Prostate gland (tissue), 2 donors: ENCODE results near the gene TRAPPC14. TPM values are rescaled to one million over a fixed set of nuclear protein-coding genes. Genes with fewer than 3 reads are reported as not detected.

Experiments used
- DNase-seq: peaks from one replicate; pipeline ENCODE4 v3.0.0-alpha.2; 2019; ENCODE audit warnings: low spot score
- H3K27ac ChIP-seq, 2 donors: fragments of 200-600 bp; sonication (generic); 2 replicates each; pipeline ENCODE4 v1.5.1; 2017 to 2019
- H3K27me3 ChIP-seq: fragments of 200-600 bp; sonication (generic); replicated peaks from 2 replicates; pipeline ENCODE4 v1.5.1; 2019; ENCODE audit not compliant: insufficient read depth
- H3K36me3 ChIP-seq, 2 donors: fragments of 200-600 bp; sonication (generic); 1 replicate in 1 of 2; 2 replicates in 1 of 2; pipeline versions ENCODE4 v1.5.1 to v1.8.1; 2017 to 2019
- H3K4me1 ChIP-seq: fragments of 200-600 bp; sonication (generic); replicated peaks from 2 replicates; pipeline ENCODE4 v1.5.1; 2019
- H3K4me3 ChIP-seq, 2 donors: fragments of 200-600 bp; sonication (generic); 2 replicates each; pipeline ENCODE4 v1.5.1; 2017 to 2019
- H3K9me3 ChIP-seq: fragments of 200-600 bp; sonication (generic); 2 replicates; pipeline ENCODE4 v1.5.1; 2017
- POLR2A ChIP-seq: fragments of 450-650 bp; IDR thresholded peaks from one replicate; pipeline ENCODE4 v1.6.1; 2016; ENCODE audit warnings: antibody characterized with exemption, mild to moderate bottlenecking
- POLR2AphosphoS5 ChIP-seq: sonication (generic); formaldehyde crosslinking; IDR thresholded peaks from one replicate; pipeline ENCODE4 v1.6.1; 2017; ENCODE audit warnings: antibody characterized with exemption
- WGBS: methylation state at CpG from one replicate; pipeline ENCODE4 v1.1.5; 2018; 5-methylcytosine and 5-hydroxymethylcytosine counted together
- intact Hi-C: fragments of 100-400 bp; cut with DNase I; formaldehyde crosslinking; loops from one replicate; pipeline ENCODE4 v1.14.2; 2022
- total RNA-seq, 2 donors: library from RNA; depleted of rRNA; stranded (reverse); fragments of >200 nt; gene quantifications; one replicate each; pipeline ENCODE4 v1.1.0, GENCODE V29; 2016
- TF ChIP-seq, protein P1 (sequence below), 4 experiments: fragments of 200-600 bp in 2 of 4; fragments of 450-650 bp in 2 of 4; sonication (generic) in 2 of 4; IDR thresholded peaks; 1 replicate in 3 of 4; 2 replicates in 1 of 4; pipeline ENCODE4 v1.5.1; 2016 to 2019; ENCODE audit warnings: antibody characterized with exemption in 4 of 4, mild to moderate bottlenecking in 2 of 4, moderate library complexity in 2 of 4

Gene TRAPPC14
- total RNA-seq, 2 donors from 2014 or later: 21.2 to 43.4 TPM

DNA sequence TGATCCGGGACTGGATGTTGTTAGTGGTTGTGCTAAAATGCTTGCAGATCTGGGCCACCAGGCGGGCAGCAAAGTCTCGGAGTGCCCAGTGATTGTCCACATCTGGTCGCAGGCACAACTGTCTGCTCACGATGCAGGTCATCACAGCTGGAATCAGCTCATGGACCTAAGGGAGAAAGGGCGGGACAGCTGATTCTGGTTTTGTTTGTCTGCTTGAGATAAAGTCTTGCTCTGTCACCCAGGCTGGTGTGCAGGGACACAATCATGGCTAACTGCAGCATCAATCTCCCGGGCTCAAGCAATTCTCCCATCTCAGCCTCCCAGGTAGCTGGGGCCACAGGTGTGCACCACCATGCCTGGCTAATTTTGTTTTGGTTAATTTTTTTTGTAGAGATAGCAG, 47.4 kb downstream of the TRAPPC14 start:
- peaks cover 5 to 17% of the 10 kb centered on the region in 2 donors for H3K36me3 ChIP-seq

GRCh38 chr7:100109521-100110163, 48.9 kb downstream of the TRAPPC14 start:
- Histone ChIP-seq H3K27me3 (no peaks in the 10 kb centered on the region), H3K4me3 (no peak overlapping the region), H3K27ac (no peak overlapping the region), H3K4me1 (no peaks in the 10 kb centered on the region), H3K9me3 (no peaks in the 10 kb centered on the region), H3K36me3 (peaks cover 7 to 17% of the 10 kb centered on the region in 2 donors)
- no peak for TF ChIP-seq POLR2AphosphoS5
- TF ChIP-seq POLR2A: no peak
- WGBS: 82% methylated on average over 12 of the region's 12 CpGs
- no peak for DNase-seq
- intact Hi-C loops: no loop called here

More for the DNA sequence above, 47.4 kb downstream of the TRAPPC14 start:
- no peak for TF ChIP-seq POLR2AphosphoS5
- TF ChIP-seq POLR2A: no peak
- TF ChIP-seq, protein P1, sequence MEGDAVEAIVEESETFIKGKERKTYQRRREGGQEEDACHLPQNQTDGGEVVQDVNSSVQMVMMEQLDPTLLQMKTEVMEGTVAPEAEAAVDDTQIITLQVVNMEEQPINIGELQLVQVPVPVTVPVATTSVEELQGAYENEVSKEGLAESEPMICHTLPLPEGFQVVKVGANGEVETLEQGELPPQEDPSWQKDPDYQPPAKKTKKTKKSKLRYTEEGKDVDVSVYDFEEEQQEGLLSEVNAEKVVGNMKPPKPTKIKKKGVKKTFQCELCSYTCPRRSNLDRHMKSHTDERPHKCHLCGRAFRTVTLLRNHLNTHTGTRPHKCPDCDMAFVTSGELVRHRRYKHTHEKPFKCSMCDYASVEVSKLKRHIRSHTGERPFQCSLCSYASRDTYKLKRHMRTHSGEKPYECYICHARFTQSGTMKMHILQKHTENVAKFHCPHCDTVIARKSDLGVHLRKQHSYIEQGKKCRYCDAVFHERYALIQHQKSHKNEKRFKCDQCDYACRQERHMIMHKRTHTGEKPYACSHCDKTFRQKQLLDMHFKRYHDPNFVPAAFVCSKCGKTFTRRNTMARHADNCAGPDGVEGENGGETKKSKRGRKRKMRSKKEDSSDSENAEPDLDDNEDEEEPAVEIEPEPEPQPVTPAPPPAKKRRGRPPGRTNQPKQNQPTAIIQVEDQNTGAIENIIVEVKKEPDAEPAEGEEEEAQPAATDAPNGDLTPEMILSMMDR (IDR thresholded peaks at IDR 0.05): no peak
- DNase-seq: no peak
- WGBS: 86% methylated on average over 7 of the region's 7 CpGs
- H3K4me3 ChIP-seq: no peak overlapping the region
- intact Hi-C loops: no loop called here
- no peaks in the 10 kb centered on the region for H3K9me3 ChIP-seq
- H3K4me1 ChIP-seq: no peaks in the 10 kb centered on the region
- no peak overlapping the region for H3K27ac ChIP-seq
- H3K27me3 ChIP-seq: no peaks in the 10 kb centered on the region

DNA sequence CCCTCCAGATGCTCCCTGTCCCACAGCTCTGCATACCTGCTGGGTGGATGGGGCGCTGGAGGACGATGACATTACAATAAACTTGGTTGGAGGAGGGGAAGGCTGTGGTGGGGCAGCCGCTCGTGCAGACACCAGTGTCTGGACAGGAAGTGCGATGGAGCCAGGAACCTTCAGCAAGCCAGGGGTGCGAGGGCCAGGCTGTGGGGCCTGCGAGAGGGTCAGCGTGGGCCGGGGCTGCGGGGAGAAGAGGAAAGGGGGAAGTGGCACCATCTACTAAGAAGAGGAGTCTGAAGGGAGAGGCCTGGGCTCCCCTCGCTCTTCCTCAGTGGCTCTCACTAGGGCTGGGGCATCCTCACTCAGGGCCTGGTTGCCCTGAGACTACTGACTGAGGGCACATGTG, 50.6 kb downstream of the TRAPPC14 start:
- Histone ChIP-seq H3K4me1 (no peaks in the 10 kb centered on the region), H3K36me3 (peaks cover 7 to 17% of the 10 kb centered on the region in 2 donors), H3K9me3 (no peaks in the 10 kb centered on the region), H3K4me3 (no peak overlapping the region), H3K27ac (no peak overlapping the region), H3K27me3 (no peaks in the 10 kb centered on the region)
- intact Hi-C loops: no loop called here
- TF ChIP-seq POLR2A: no peak
- TF ChIP-seq, protein P1 (IDR thresholded peaks at IDR 0.05): no peak
- no peak for TF ChIP-seq POLR2AphosphoS5
- WGBS: 77% methylated on average over 11 of the region's 11 CpGs
- DNase-seq: no peak

GRCh38 chr7:100107125-100107737, 51.3 kb downstream of the TRAPPC14 start:
- TF ChIP-seq POLR2A (no peak), POLR2AphosphoS5 (no peak)
- TF ChIP-seq, protein P1 (IDR thresholded peaks at IDR 0.05): no peak
- H3K36me3 ChIP-seq: peaks cover 7 to 12% of the 10 kb centered on the region in 2 donors
- no peak overlapping the region for H3K4me3 ChIP-seq
- no peaks in the 10 kb centered on the region for H3K9me3 ChIP-seq
- 81% methylated on average over 25 of the region's 25 CpGs for WGBS
- H3K27ac ChIP-seq: no peak overlapping the region
- no peak for DNase-seq
- H3K4me1 ChIP-seq: no peaks in the 10 kb centered on the region
- intact Hi-C loops: no loop called here
- H3K27me3 ChIP-seq: no peaks in the 10 kb centered on the region

GRCh38 chr7:100106633-100107032, 51.9 kb downstream of the TRAPPC14 start:
- no peak for DNase-seq
- H3K36me3 ChIP-seq: peaks cover 5 to 6% of the 10 kb centered on the region in 2 donors
- 82% methylated on average over 17 of the region's 17 CpGs for WGBS

More at GRCh38 chr7:100106633-100107032, 51.9 kb downstream of the TRAPPC14 start:
- Histone ChIP-seq H3K27me3 (no peaks in the 10 kb centered on the region), H3K9me3 (no peaks in the 10 kb centered on the region), H3K4me3 (no peak overlapping the region), H3K27ac (no peak overlapping the region), H3K4me1 (no peaks in the 10 kb centered on the region)
- intact Hi-C loops: no loop called here
- TF ChIP-seq, protein P1 (IDR thresholded peaks at IDR 0.05): no peak
- TF ChIP-seq POLR2A: no peak
- no peak for TF ChIP-seq POLR2AphosphoS5
